Esophagus muscularis mucosa (tissue), 4 donors: ENCODE results near the gene DPPA4.

Experiments
- EP300 ChIP-seq: sonication (generic); formaldehyde crosslinking; IDR thresholded peaks from one replicate; pipeline ENCODE4 v1.6.1; 2017; ENCODE audit warnings: antibody characterized with exemption
- POLR2AphosphoS5 ChIP-seq, 2 donors: sonication (generic); formaldehyde crosslinking; IDR thresholded peaks; one replicate each; pipeline ENCODE4 v1.6.1; 2017; ENCODE audit warnings: antibody characterized with exemption in 2 of 2
- TF ChIP-seq, protein P1 (sequence below), 3 experiments: fragments of 200-600 bp in 2 of 3; fragments of 450-650 bp in 1 of 3; sonication (generic) in 2 of 3; IDR thresholded peaks; one replicate each; pipeline ENCODE4 v1.5.1; 2017 to 2019; ENCODE audit warnings: antibody characterized with exemption in 3 of 3, mild to moderate bottlenecking in 2 of 3, moderate library complexity in 1 of 3

DNA sequence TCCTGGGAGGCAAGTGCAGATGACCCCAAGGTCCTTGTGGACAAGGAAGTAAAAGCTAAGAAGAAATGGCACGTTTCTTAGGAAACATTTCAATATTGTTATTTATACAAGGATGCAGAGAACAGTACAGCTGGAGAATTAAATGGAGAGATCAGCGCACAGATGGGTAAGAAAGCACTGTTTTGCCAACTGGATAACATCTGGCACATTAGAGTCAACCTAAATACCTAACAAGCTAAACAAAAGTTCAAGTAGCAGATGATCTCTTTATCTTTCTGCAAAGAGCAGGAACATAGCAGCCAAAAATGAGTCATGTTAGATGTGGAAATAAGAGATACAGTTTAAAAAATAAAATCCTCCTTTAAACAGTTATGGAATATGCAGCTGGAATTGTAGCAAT lies 15.7 kb upstream of the DPPA4 start:
- TF ChIP-seq POLR2AphosphoS5 (IDR thresholded peaks at IDR 0.05) (no peak), EP300 (no peak)
- TF ChIP-seq, protein P1, sequence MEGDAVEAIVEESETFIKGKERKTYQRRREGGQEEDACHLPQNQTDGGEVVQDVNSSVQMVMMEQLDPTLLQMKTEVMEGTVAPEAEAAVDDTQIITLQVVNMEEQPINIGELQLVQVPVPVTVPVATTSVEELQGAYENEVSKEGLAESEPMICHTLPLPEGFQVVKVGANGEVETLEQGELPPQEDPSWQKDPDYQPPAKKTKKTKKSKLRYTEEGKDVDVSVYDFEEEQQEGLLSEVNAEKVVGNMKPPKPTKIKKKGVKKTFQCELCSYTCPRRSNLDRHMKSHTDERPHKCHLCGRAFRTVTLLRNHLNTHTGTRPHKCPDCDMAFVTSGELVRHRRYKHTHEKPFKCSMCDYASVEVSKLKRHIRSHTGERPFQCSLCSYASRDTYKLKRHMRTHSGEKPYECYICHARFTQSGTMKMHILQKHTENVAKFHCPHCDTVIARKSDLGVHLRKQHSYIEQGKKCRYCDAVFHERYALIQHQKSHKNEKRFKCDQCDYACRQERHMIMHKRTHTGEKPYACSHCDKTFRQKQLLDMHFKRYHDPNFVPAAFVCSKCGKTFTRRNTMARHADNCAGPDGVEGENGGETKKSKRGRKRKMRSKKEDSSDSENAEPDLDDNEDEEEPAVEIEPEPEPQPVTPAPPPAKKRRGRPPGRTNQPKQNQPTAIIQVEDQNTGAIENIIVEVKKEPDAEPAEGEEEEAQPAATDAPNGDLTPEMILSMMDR (IDR thresholded peaks at IDR 0.05) = no peak
